Adrenal gland (tissue), 12 donors: Measurements from ENCODE around the gene NXN. TPM values are rescaled to one million over a fixed set of nuclear protein-coding genes. Genes with fewer than 3 reads are reported as not detected.

ENCODE experiments used
- DNase-seq, 7 donors: peaks; one replicate each; pipeline ENCODE4 v3.0.0-alpha.2; 2019 to 2020
- H3K27ac ChIP-seq, 5 donors: fragments of 200-600 bp; sonication (generic) in 4 of 5; 1 replicate in 3 of 5; 2 replicates in 2 of 5; pipeline versions ENCODE4 v1.5.1 to v1.8.0; 2016 to 2020; ENCODE audit warnings: mild to moderate bottlenecking in 1 of 5
- H3K27me3 ChIP-seq: fragments of 200-600 bp; 2 replicates; pipeline ENCODE4 v1.8.0; 2021
- H3K36me3 ChIP-seq, 2 donors: fragments of 200-600 bp; replicated peaks in 1 of 2; 1 replicate in 1 of 2; 2 replicates in 1 of 2; pipeline versions ENCODE4 v1.5.1 to v1.8.0; 2018 to 2022
- H3K4me1 ChIP-seq, 2 donors: fragments of 200-600 bp; replicated peaks in 1 of 2; 1 replicate in 1 of 2; 2 replicates in 1 of 2; pipeline versions ENCODE4 v1.5.1 to v1.8.0; 2018 to 2021
- H3K4me3 ChIP-seq, 4 donors: fragments of 200-600 bp; sonication (generic) in 3 of 4; one replicate each; pipeline ENCODE4 v1.5.1; 2016 to 2018
- H3K9me3 ChIP-seq, 3 donors: fragments of 200-600 bp; sonication (generic) in 1 of 3; replicated peaks in 1 of 3; 1 replicate in 2 of 3; 2 replicates in 1 of 3; pipeline versions ENCODE4 v1.5.1 to v1.8.0; 2016 to 2021
- POLR2A ChIP-seq, 2 donors: fragments of 450-650 bp; IDR thresholded peaks; one replicate each; pipeline ENCODE4 v1.6.1; 2017; ENCODE audit warnings: antibody characterized with exemption in 2 of 2, mild to moderate bottlenecking in 2 of 2, moderate library complexity in 1 of 2
- WGBS, 4 donors: extraction: QIAGEN DNeasy Blood & Tissue Kit in 2 of 4; methylation state at CpG; one replicate each; pipeline versions ENCODE4 v1.1.5 to v1.1.7; 2013 to 2017; 5-methylcytosine and 5-hydroxymethylcytosine counted together
- intact Hi-C, 2 donors: fragments of 100-400 bp; cut with DNase I; formaldehyde crosslinking; loops; one replicate each; pipeline versions ENCODE4 v1.14.1 to v1.15.0; 2022 to 2023
- polyA plus RNA-seq, 3 donors: library from polyadenylated mRNA; stranded (reverse); fragments of 200-250 nt in 2 of 3; fragments of 350-450 nt in 1 of 3; fragmentation: Illumina TruSeq in 1 of 3; extraction: RNeasy Lipid Tissue Mini Kit (QIAGEN cat#74804) in 1 of 3; gene quantifications; one replicate each; pipeline ENCODE4 v1.2.3, GENCODE V29; 2013 to 2014
- total RNA-seq, 9 donors: library from RNA; depleted of rRNA in 4 of 9; stranded (reverse); fragments of >200 nt in 4 of 9; fragments of 120-200 nt in 1 of 9; fragmentation: NEBNext Ultra II Directional in 1 of 9; extraction: Animal tissue kit (Norgen Biotek cat#: 25700) in 1 of 9; gene quantifications; one replicate each; pipeline versions ENCODE4 v1.1.0 to v1.2.4, GENCODE V29; 2013 to 2023
- TF ChIP-seq, protein P1 (sequence below), 6 experiments: fragments of 450-650 bp in 4 of 6; fragments of 200-600 bp in 2 of 6; sonication (generic) in 1 of 6; IDR thresholded peaks; 1 replicate in 5 of 6; 2 replicates in 1 of 6; pipeline versions ENCODE4 v1.5.1 to v1.8.0; 2016 to 2021; ENCODE audit warnings: antibody characterized with exemption in 6 of 6, mild to moderate bottlenecking in 2 of 6, moderate library complexity in 1 of 6
- donor health status: healthy with polysubstance abuse.
- donor health status: Bipolar disorder and iron deficiency.
- donor health status: DM: yes; HTN: yes; CAD: no.
- donor health status: DM: no; HTN: no; CAD: no.
- donor health status: DM: no; HTN: no; CAD: no.
- donor health status: DM: yes; HTN: yes; CAD: no.

Gene NXN
- total and polyA plus RNA-seq, 12 donors: 3.6 to 24.7 (median 10.9) TPM

DNA sequence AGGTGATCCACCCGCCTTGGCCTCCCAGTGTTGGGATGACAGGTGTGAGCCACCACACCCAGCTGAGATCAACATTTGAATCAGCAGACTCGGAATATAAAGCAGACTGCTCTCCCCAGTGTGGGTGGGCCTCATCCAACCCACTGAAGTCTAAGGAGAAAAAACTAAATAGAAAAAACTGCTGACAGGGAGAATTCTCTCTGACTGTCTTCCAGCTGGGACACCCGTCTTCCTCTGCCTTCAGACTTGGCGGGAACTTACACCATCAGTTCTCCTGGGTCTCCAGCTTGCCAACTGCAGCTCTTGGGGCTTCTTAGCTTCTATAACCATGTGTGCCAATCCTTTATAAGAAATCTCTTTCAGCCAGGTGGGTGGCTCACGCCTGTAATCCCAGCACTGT is 106.7 kb downstream of the NXN start:
- no peaks in the 10 kb centered on the region for H3K27me3 ChIP-seq
- peaks cover 0 to 22% of the 10 kb centered on the region in 2 donors for H3K4me1 ChIP-seq
- H3K36me3 ChIP-seq: no peaks in the 10 kb centered on the region
- no peak for TF ChIP-seq POLR2A (IDR thresholded peaks at IDR 0.05)
- TF ChIP-seq, protein P1, sequence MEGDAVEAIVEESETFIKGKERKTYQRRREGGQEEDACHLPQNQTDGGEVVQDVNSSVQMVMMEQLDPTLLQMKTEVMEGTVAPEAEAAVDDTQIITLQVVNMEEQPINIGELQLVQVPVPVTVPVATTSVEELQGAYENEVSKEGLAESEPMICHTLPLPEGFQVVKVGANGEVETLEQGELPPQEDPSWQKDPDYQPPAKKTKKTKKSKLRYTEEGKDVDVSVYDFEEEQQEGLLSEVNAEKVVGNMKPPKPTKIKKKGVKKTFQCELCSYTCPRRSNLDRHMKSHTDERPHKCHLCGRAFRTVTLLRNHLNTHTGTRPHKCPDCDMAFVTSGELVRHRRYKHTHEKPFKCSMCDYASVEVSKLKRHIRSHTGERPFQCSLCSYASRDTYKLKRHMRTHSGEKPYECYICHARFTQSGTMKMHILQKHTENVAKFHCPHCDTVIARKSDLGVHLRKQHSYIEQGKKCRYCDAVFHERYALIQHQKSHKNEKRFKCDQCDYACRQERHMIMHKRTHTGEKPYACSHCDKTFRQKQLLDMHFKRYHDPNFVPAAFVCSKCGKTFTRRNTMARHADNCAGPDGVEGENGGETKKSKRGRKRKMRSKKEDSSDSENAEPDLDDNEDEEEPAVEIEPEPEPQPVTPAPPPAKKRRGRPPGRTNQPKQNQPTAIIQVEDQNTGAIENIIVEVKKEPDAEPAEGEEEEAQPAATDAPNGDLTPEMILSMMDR (IDR thresholded peaks at IDR 0.05): no peak
- H3K27ac ChIP-seq: no peak overlapping the region
- H3K4me3 ChIP-seq: no peak overlapping the region
- WGBS, 4 donors: 89 to 93% (median 90%) methylated on average over 3 to 5 of the region's 5 CpGs
- no peak for DNase-seq
- intact Hi-C loops: loop anchor here in 1 of 2 donors (10.0 kb wide), 1 partner anchor 78 kb away; no protein-coding TSS in a partner anchor
- H3K9me3 ChIP-seq: no peaks in the 10 kb centered on the region

DNA sequence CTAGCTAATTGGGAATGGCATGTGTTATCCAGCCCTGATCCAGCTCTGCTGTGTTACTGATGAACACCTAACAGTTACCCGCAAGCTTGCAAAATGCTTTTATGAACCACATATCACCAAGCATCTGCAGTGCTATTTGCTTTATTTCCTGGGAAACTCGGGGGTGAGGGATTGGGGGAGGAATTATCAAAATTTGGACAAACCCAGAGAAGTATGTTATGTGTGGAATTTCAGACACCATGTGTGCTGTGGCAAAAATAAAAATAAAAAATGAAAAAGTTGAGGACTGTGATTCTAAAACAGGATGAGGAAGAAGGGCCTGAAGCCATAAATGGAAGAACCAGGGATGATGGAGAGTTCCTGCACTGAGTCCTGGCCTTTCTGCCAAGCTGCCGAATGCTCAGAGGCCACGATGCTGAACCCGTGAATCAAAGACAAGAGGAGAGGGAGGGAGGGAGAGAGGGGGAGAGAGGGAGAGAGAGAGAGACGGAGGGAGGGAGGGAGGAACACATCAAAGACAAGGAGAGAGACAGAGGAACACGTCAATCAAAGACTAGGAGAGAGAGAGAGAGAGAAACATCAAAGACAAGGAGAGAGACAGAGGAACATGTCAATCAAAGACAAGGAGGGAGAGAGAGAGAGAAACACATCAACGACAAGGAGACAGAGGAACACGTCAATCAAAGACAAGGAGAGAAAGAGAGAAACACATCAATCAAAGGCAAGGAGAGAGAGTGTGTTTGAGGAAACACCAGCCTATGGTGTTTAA is 107.6 kb downstream of the NXN start:
- H3K9me3 ChIP-seq: no peaks in the 10 kb centered on the region
- TF ChIP-seq, protein P1 (IDR thresholded peaks at IDR 0.05): no peak
- no peak for TF ChIP-seq POLR2A (IDR thresholded peaks at IDR 0.05)
- intact Hi-C loops: loop anchor here in 1 of 2 donors (10.0 kb wide), 1 partner anchor 77 kb away; no protein-coding TSS in a partner anchor
- peaks cover 0 to 22% of the 10 kb centered on the region in 2 donors for H3K4me1 ChIP-seq
- H3K27me3 ChIP-seq: no peaks in the 10 kb centered on the region
- DNase-seq: no peak
- H3K36me3 ChIP-seq: no peaks in the 10 kb centered on the region
- WGBS, 4 donors: 56 to 68% (median 61%) methylated on average over 9 of the region's 9 CpGs
- no peak overlapping the region for H3K27ac ChIP-seq
- no peak overlapping the region for H3K4me3 ChIP-seq

DNA sequence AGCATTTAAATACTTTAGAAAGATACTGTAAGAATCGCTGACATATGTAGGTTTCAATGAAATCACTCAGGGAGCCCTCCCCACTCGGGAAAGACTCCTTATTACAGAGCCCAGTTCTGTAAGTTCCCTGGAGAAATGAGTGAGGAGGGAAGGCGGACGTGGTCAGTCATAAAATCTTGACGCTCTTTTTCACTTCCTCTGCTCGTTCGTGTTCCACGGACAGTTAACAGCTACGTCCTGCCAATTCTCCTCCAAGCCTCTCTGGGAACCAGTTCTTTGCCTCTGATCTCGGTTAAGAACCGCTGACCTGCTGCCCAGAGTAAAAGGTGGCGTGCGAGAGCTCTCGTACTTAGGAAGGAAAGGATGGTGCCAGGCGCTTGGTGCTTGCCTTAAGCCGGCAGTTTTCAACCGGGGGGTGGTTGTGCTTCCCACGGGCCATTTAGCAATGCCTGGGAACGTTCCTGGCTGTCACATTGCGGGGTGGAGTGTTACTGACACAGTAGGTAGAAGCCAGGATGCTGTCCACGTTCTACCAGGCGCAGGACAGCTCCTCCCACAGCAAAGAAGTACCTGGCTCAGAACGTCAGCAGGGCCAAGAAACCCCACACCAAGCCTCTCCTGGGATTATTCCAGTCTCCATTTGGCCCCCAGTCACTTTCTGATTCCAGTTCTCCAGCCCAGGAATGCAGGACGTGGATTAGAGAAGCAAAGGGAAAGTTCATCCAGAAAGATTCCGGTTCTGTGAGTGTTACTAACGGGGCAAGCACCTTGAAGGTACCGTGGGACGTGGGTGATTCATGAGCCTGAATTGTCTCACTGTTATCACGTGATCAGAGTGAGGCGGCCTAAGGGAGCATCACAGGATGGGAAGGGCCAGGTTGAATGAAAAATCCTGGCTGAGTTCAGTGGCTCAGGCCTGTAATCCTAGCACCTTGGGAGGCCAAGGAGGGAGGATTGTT is 109.7 kb downstream of the NXN start:
- Histone ChIP-seq H3K27me3 (no peaks in the 10 kb centered on the region), H3K27ac (peak overlapping the region in 3 of 5 donors; percentile 20 to 86 (median 80)), H3K9me3 (no peaks in the 10 kb centered on the region), H3K4me3 (no peak overlapping the region), H3K36me3 (no peaks in the 10 kb centered on the region), H3K4me1 (peaks cover 0 to 22% of the 10 kb centered on the region in 2 donors)
- intact Hi-C loops: loop anchor here in 1 of 2 donors (10.0 kb wide), 1 partner anchor 75 kb away; no protein-coding TSS in a partner anchor
- TF ChIP-seq, protein P1 (IDR thresholded peaks at IDR 0.05): no peak
- TF ChIP-seq POLR2A (IDR thresholded peaks at IDR 0.05): no peak
- 48 to 65% (median 56%) methylated on average over 27 to 30 of the region's 30 CpGs for WGBS, 4 donors
- DNase-seq: peak in 3 of 7 donors; percentile 26 to 51 (median 30)

DNA sequence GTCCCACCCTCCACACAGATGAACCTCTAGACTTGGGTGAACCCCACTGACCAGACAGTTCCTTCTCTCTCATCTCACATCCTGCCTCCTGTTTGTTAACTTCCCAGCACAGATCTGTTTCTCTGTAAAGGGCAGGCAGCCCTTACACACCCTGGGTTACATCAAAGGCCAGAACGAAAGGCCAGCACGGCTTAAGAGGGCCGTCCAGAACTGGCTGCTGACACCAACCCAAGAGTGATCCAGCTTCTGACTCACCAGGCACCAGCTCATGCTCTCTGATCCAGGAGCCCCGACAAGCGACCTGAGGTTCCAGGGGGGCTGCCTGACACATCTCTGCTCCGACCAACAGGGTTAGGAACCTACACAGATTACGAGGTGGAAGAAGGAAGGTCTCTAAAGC is 110.5 kb downstream of the NXN start:
- H3K9me3 ChIP-seq: no peaks in the 10 kb centered on the region
- no peaks in the 10 kb centered on the region for H3K36me3 ChIP-seq
- intact Hi-C loops: no loop called here
- WGBS, 4 donors: 26 to 44% (median 30%) methylated on average over 5 to 7 of the region's 7 CpGs
- no peak overlapping the region for H3K4me3 ChIP-seq
- peaks cover 0 to 22% of the 10 kb centered on the region in 2 donors for H3K4me1 ChIP-seq
- H3K27me3 ChIP-seq: no peaks in the 10 kb centered on the region
- TF ChIP-seq, protein P1 (IDR thresholded peaks at IDR 0.05): no peak
- TF ChIP-seq POLR2A (IDR thresholded peaks at IDR 0.05): no peak
- H3K27ac ChIP-seq: peak overlapping the region in 3 of 5 donors; percentile 20 to 86 (median 80)
- peak in 6 of 7 donors; percentile 67 to 86 (median 80) for DNase-seq
